SH-SY5Y (cell line): Measurements from ENCODE around the gene COG8.

Source experiments
- GATA2 ChIP-seq: IDR thresholded peaks from 2 replicates; pipeline ENCODE4 v1.6.1; 2011; ENCODE audit warnings: mild to moderate bottlenecking, low read depth, low read length
- GATA3 ChIP-seq: IDR thresholded peaks from 2 replicates; pipeline ENCODE4 v1.6.1; 2011; ENCODE audit warnings: low read depth, mild to moderate bottlenecking, low read length, moderate library complexity

- TF ChIP-seq GATA2 (no peak), GATA3 (no peak)
Measured at GRCh38 chr16:69329369-69330285, 9.7 kb downstream of the COG8 start.
